SU-DHL-6 (cell line): Measurements from ENCODE around the gene TOMM40L.

ENCODE experiments used
- EZH2phosphoT487 ChIP-seq: fragments of 200-600 bp; sonication (generic), shearing (Covaris generic); conservative IDR thresholded peaks from 2 replicates; pipeline ENCODE4 v1.6.1; 2018; ENCODE audit warnings: mild to moderate bottlenecking, antibody characterized with exemption, low read length, moderate library complexity, mixed read lengths
- TF ChIP-seq, protein P1 (sequence below): fragments of 200-600 bp; sonication (generic); IDR thresholded peaks from one replicate; pipeline ENCODE4 v1.5.1; 2017; ENCODE audit warnings: antibody characterized with exemption, mild to moderate bottlenecking, low read length, moderate library complexity; ENCODE audit not compliant: insufficient read depth, poor library complexity, severe bottlenecking

DNA sequence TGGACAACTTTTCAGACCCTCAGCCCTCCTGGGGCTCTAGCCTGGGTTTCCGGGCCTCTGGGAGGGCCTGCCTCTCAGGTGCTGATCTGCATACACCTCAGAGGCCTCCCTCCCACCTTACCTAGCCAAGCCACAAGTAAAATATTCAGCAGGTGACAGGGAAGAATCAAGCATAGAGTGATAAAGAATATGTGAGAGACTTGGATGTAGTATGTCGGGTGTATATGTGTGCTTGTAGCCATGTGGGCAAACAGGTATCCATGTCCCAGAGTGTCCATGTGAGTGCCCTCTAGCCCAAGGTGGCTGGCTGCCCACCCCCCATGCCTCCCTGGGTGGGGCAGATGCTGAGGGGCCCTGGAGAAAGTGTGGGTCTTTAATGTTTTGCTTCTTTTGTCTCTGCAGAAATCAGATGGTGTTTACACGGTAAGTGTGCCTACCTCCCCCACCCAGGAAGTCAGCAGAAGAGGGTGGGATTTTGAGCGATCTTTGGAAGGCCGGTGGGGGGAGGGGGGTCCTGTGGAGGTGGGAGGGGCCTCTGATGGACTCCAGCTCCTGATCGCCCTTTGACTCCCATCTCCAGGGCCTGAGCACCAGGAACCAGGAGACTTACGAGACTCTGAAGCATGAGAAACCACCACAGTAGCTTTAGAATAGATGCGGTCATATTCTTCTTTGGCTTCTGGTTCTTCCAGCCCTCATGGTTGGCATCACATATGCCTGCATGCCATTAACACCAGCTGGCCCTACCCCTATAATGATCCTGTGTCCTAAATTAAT, 7.4 kb upstream of the TOMM40L start:
- TF ChIP-seq, protein P1, sequence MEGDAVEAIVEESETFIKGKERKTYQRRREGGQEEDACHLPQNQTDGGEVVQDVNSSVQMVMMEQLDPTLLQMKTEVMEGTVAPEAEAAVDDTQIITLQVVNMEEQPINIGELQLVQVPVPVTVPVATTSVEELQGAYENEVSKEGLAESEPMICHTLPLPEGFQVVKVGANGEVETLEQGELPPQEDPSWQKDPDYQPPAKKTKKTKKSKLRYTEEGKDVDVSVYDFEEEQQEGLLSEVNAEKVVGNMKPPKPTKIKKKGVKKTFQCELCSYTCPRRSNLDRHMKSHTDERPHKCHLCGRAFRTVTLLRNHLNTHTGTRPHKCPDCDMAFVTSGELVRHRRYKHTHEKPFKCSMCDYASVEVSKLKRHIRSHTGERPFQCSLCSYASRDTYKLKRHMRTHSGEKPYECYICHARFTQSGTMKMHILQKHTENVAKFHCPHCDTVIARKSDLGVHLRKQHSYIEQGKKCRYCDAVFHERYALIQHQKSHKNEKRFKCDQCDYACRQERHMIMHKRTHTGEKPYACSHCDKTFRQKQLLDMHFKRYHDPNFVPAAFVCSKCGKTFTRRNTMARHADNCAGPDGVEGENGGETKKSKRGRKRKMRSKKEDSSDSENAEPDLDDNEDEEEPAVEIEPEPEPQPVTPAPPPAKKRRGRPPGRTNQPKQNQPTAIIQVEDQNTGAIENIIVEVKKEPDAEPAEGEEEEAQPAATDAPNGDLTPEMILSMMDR = no peak
- TF ChIP-seq EZH2phosphoT487 = no peak
